Thoracic aorta (tissue), 2 donors: Measurements from ENCODE around the gene TAOK1. TPM values are rescaled to one million over a fixed set of nuclear protein-coding genes. Genes with fewer than 3 reads are reported as not detected.

ENCODE experiments used
- ATAC-seq: fragments of 150-250 bp; one replicate; pipeline ENCODE4 v1.8.0; 2017; ENCODE audit warnings: low read depth; ENCODE audit not compliant: insufficient number of reproducible peaks, low FRiP score
- DNase-seq: peaks from one replicate; pipeline ENCODE4 v3.0.0-alpha.2; 2020; ENCODE audit warnings: low spot score
- H3K27ac ChIP-seq, 2 donors: fragments of 200-600 bp; sonication (generic); 1 replicate in 1 of 2; 2 replicates in 1 of 2; pipeline ENCODE4 v1.5.1; 2016; ENCODE audit warnings: mild to moderate bottlenecking in 2 of 2, moderate library complexity in 2 of 2
- H3K27me3 ChIP-seq: fragments of 200-600 bp; sonication (generic); replicated peaks from 2 replicates; pipeline ENCODE4 v1.6.0; 2016; ENCODE audit warnings: mild to moderate bottlenecking; ENCODE audit not compliant: insufficient read depth
- H3K36me3 ChIP-seq: fragments of 200-600 bp; sonication (generic); one replicate; pipeline ENCODE4 v1.5.1; 2016
- H3K4me1 ChIP-seq, 2 donors: fragments of 200-600 bp; sonication (generic); 1 replicate in 1 of 2; 2 replicates in 1 of 2; pipeline versions ENCODE4 v1.5.1 to v1.6.0; 2016; ENCODE audit warnings: low read depth in 2 of 2, mild to moderate bottlenecking in 1 of 2; ENCODE audit not compliant: control insufficient read depth in 1 of 2
- H3K4me3 ChIP-seq: fragments of 200-600 bp; sonication (generic); 2 replicates; pipeline ENCODE4 v1.5.1; 2016; ENCODE audit warnings: mild to moderate bottlenecking
- H3K9me3 ChIP-seq: fragments of 200-600 bp; sonication (generic); 2 replicates; pipeline ENCODE4 v1.5.1; 2016
- total RNA-seq, 2 donors: library from RNA; depleted of rRNA; stranded (reverse); fragments of >200 nt; gene quantifications; one replicate each; pipeline versions ENCODE4 v1.1.0 to v1.2.3, GENCODE V29; 2016
- TF ChIP-seq, protein P1 (sequence below): fragments of 200-600 bp; sonication (generic); IDR thresholded peaks from one replicate; pipeline ENCODE4 v1.5.1; 2019; ENCODE audit warnings: antibody characterized with exemption

TAOK1 gene
- total RNA-seq, 2 donors from 2014 or later = 46.0 to 64.6 TPM

GRCh38 chr17:29595943-29596774, 206.0 kb downstream of the TAOK1 start:
- Histone ChIP-seq H3K4me1 (peaks cover 18 to 32% of the 10 kb centered on the region in 2 donors), H3K27ac (no peak overlapping the region), H3K4me3 (no peak overlapping the region), H3K27me3 (no peaks in the 10 kb centered on the region), H3K36me3 (no peaks in the 10 kb centered on the region), H3K9me3 (no peaks in the 10 kb centered on the region)
- no peak for DNase-seq
- TF ChIP-seq, protein P1, sequence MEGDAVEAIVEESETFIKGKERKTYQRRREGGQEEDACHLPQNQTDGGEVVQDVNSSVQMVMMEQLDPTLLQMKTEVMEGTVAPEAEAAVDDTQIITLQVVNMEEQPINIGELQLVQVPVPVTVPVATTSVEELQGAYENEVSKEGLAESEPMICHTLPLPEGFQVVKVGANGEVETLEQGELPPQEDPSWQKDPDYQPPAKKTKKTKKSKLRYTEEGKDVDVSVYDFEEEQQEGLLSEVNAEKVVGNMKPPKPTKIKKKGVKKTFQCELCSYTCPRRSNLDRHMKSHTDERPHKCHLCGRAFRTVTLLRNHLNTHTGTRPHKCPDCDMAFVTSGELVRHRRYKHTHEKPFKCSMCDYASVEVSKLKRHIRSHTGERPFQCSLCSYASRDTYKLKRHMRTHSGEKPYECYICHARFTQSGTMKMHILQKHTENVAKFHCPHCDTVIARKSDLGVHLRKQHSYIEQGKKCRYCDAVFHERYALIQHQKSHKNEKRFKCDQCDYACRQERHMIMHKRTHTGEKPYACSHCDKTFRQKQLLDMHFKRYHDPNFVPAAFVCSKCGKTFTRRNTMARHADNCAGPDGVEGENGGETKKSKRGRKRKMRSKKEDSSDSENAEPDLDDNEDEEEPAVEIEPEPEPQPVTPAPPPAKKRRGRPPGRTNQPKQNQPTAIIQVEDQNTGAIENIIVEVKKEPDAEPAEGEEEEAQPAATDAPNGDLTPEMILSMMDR = no peak
- no peak for ATAC-seq

GRCh38 chr17:29596811-29597210, 206.6 kb downstream of the TAOK1 start:
- H3K4me1 ChIP-seq = peaks cover 16 to 26% of the 10 kb centered on the region in 2 donors
- H3K27ac ChIP-seq = no peak overlapping the region
- ATAC-seq = no peak
- no peaks in the 10 kb centered on the region for H3K9me3 ChIP-seq
- H3K27me3 ChIP-seq = no peaks in the 10 kb centered on the region
- no peak overlapping the region for H3K4me3 ChIP-seq
- no peak for DNase-seq
- TF ChIP-seq, protein P1 = no peak
- no peaks in the 10 kb centered on the region for H3K36me3 ChIP-seq

DNA sequence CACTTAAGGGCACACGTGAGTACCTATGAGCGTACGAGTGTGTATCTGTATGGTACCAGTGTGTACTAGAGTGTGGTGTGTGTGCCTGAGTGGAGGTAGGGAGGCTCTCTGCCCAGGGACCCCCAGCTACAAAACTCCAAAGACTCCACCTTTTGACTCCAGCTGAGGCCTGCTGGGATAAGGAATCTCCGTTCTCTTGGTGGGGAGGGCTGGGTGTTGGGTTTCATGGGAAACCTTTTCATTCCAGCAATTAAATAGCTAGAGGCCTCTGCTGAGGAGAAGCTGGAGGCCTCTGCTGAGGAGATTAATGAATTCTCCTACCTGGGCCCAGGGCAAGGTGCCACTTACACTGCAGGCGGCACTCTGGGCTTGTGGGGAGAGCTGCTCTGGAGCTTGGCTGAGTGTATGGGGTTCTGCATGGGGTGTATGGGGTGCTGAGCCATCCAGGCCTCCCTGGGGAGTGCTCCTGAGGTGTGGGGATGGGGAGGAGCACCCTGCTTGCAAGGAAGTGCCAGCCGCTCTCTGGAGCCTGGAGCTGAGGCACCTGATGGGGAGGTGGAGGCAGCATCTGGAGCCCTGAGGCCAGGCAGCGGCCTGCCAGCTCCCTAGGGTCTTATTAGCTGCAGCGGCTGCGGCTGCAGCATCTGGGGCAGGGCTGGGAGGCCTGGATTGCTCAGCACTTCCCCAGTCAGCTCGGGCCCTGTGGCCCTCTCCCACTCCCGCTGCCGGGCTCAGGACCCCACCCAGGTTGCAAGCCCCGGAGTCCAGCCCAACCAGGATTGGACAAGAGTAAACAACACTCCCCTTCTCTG, 207.4 kb downstream of the TAOK1 start:
- H3K4me1 ChIP-seq = peaks cover 9 to 18% of the 10 kb centered on the region in 2 donors
- H3K36me3 ChIP-seq = no peaks in the 10 kb centered on the region
- TF ChIP-seq, protein P1 = no peak
- H3K9me3 ChIP-seq = no peaks in the 10 kb centered on the region
- DNase-seq (no peak), ATAC-seq (no peak)
- H3K27me3 ChIP-seq = no peaks in the 10 kb centered on the region
- H3K27ac ChIP-seq = no peak overlapping the region
- no peak overlapping the region for H3K4me3 ChIP-seq

Other genes starting within 250 kb of the TAOK1 start
- gene MYO18A, start 210.0 kb upstream of the TAOK1 start, total RNA-seq = 100 to 1,000 TPM; 106 to 332 TPM
- gene CRYBA1, start 143.5 kb upstream of the TAOK1 start, total RNA-seq = not detected
- gene NUFIP2, start 96.2 kb upstream of the TAOK1 start, total RNA-seq = 10 to 100 TPM; 39.7 to 65.8 TPM
- 10 to 100 TPM; 11.3 to 24.0 TPM for gene ABHD15, start 176.7 kb downstream of the TAOK1 start, total RNA-seq
- gene TP53I13, start 178.3 kb downstream of the TAOK1 start, total RNA-seq = 10 to 100 TPM; 54.4 to 92.6 TPM
- gene GIT1, start 199.3 kb downstream of the TAOK1 start, total RNA-seq = 10 to 100 TPM; 24.1 to 35.3 TPM
- 10 to 100 TPM; 11.5 to 35.5 TPM for gene ANKRD13B, start 202.8 kb downstream of the TAOK1 start, total RNA-seq
- gene CORO6, start 232.5 kb downstream of the TAOK1 start, total RNA-seq = 10 to 100 TPM; 35.5 to 55.0 TPM